Measurements from ENCODE around the gene NKIRAS1.
A peak's percentile ranks its signal among the peaks of the same experiment; 100 is the strongest.

NKIRAS1 gene

DNA sequence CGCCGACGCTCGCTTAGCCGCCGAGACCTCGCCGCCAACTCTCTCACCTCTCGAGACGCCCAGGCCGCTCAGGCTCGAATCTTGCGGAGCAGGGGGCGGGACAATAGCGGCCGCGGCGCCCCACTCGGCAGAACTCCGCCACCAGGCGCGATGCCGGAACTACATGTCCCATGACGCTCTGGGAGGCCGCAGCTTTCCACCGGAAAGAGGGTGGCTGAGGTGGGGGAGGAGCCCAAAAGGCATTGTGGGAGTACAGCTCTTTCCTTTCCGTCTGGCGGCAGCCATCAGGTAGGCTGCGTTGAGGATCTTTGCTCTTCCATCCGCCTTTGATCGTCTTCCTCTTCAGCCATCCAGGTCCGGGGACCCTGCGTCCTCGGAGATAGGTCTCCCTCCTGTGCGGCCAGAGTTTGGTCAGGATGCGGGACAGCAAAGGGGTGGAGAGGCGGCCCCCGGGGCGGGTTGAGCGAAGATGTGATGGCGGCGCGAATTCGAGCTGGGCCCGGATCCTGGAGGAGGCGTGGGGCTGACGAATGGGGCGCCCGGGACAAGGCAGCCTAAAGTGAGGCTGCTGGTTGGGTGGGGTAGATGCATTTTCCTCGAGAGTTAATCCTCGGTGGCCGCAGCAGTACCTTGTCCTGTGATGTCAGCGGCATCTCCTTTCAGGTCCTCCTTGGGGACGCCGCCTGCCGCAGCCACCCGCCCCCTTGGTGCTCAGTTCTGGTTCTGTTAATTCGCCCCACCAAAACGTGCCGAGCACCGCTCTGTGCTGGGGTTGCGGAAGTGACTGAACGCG lies at the start of gene NKIRAS1, which contains the start of gene RPL15:
Gene NKIRAS1, minus strand, starts transcription at position 105 of the 793 bp plus-strand sequence. CDS start 6,086 bp downstream, outside the sequence.
Gene RPL15, plus strand, starts transcription at position 247 of the 793 bp plus-strand sequence. CDS start 728 bp downstream, outside the sequence.
- TF ChIP-seq, protein P1, sequence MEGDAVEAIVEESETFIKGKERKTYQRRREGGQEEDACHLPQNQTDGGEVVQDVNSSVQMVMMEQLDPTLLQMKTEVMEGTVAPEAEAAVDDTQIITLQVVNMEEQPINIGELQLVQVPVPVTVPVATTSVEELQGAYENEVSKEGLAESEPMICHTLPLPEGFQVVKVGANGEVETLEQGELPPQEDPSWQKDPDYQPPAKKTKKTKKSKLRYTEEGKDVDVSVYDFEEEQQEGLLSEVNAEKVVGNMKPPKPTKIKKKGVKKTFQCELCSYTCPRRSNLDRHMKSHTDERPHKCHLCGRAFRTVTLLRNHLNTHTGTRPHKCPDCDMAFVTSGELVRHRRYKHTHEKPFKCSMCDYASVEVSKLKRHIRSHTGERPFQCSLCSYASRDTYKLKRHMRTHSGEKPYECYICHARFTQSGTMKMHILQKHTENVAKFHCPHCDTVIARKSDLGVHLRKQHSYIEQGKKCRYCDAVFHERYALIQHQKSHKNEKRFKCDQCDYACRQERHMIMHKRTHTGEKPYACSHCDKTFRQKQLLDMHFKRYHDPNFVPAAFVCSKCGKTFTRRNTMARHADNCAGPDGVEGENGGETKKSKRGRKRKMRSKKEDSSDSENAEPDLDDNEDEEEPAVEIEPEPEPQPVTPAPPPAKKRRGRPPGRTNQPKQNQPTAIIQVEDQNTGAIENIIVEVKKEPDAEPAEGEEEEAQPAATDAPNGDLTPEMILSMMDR (IDR thresholded peaks at IDR 0.05; ENCODE audit: insufficient read depth, low read length, missing control alignments) = peak; percentile 54
- ChIA-PET POLR2A (interaction anchor here (0.6 to 3.3 kb wide), 34 partner anchors 10 to 338 kb away, joined by 3 to 35 read pairs (median 3); no protein-coding TSS in a partner anchor), CTCF (interaction anchor here (1.2 to 1.7 kb wide), 2 partner anchors 23 to 24 kb away, joined by 4 to 5 read pairs; no protein-coding TSS in a partner anchor)
- DNase-seq (ENCODE audit: low read depth, low spot score) = peak; percentile 73
- H3K4me3 ChIP-seq (ENCODE audit: low read depth, low read length) = peak within 1 kb of the TSS; percentile 95

- CTCF ChIA-PET = interaction anchor here (1.1 to 2.2 kb wide), 3 partner anchors 9 to 78 kb away, joined by 3 to 10 read pairs (median 4); no protein-coding TSS in a partner anchor
- DNase-seq (ENCODE audit: low read depth, low spot score) = peak; percentile 82
- H3K4me3 ChIP-seq (ENCODE audit: low read depth, low read length) = no peak overlapping the region
- POLR2A ChIA-PET = interaction anchor here (1.1 kb wide), 1 partner anchor 50 kb away, joined by 3 read pairs; the partner anchor contains the start of genes NKIRAS1 and RPL15
- TF ChIP-seq, protein P1 (IDR thresholded peaks at IDR 0.05; ENCODE audit: insufficient read depth, low read length, missing control alignments) = no peak
These were observed 49.5 kb upstream of the NKIRAS1 start for GRCh38 chr3:23966328-23966727.

DNA sequence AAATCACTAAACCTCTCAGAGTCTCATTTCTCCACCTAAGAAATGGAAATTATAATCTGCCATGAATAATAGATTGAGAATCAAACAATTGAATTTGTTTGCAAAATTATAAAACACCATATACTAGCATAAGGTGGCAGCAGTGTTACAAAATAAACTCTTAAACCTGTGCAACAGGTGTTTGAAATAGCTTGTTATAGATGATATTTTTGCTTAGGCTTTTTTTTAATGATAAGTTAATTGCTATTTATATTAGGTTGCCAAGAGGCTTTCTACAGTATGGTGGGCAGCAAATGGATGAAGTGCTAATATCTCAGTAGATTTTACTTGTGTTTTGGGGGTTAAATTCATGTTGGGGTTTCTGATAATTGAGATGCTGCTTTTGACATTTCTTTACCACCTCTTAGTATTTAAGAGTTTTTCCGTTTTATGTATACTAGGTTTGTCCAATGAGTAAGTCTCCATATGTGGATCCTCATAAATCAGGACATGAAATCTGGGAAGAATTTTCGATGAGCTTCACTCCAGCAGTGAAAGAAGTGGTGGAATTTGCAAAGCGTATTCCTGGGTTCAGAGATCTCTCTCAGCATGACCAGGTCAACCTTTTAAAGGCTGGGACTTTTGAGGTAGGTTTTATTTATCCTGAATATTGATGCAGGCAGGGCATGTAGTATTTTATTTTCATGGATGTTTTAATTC lies 47.9 kb upstream of the NKIRAS1 start:
- DNase-seq (ENCODE audit: low read depth, low spot score) = no peak
- CTCF ChIA-PET = interaction anchor here (0.7 to 1.2 kb wide), 2 partner anchors 9 to 12 kb away, joined by 3 to 4 read pairs; no protein-coding TSS in a partner anchor
- POLR2A ChIA-PET = interaction anchor here (0.6 kb wide), 1 partner anchor 18 kb away, joined by 3 read pairs; no protein-coding TSS in a partner anchor
- TF ChIP-seq, protein P1 (IDR thresholded peaks at IDR 0.05; ENCODE audit: insufficient read depth, low read length, missing control alignments) = no peak
- no peak overlapping the region for H3K4me3 ChIP-seq (ENCODE audit: low read depth, low read length)

DNA sequence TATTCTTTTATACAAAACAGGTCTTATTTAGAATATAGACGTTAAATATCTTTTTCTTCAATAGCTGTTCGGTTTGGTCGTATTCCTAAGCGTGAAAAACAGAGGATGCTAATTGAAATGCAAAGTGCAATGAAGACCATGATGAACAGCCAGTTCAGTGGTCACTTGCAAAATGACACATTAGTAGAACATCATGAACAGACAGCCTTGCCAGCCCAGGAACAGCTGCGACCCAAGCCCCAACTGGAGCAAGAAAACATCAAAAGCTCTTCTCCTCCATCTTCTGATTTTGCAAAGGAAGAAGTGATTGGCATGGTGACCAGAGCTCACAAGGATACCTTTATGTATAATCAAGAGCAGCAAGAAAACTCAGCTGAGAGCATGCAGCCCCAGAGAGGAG lies 45.1 kb upstream of the NKIRAS1 start:
- no peak overlapping the region for H3K4me3 ChIP-seq (ENCODE audit: low read depth, low read length)
- ChIA-PET CTCF (interaction anchor here (1.1 kb wide), 1 partner anchor 10 kb away, joined by 3 read pairs; no protein-coding TSS in a partner anchor), POLR2A (interaction anchor here (1.4 kb wide), 1 partner anchor 45 kb away, joined by 5 read pairs; the partner anchor contains the start of genes NKIRAS1 and RPL15)
- no peak for DNase-seq (ENCODE audit: low read depth, low spot score)
- TF ChIP-seq, protein P1 (IDR thresholded peaks at IDR 0.05; ENCODE audit: insufficient read depth, low read length, missing control alignments) = no peak

DNA sequence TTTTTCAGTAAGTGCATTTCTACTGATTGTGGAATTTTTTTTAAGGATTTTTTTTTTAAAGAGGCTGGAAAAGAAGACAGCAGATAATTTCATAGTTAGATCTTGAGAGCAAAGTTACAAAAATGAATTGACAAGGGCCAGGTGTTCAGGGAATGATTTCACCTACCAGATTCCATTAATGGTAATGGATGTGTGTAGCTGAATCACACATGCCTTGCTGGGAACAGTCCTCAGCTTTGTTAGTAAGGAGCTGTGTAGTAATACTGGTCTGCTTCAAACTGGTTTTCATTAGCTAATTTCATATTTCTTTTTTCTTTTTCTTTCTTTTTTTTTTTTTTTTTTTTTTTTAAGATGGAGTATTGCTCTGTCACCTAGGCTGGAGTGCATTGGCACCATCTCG lies 44.3 kb upstream of the NKIRAS1 start:
- no peak for DNase-seq (ENCODE audit: low read depth, low spot score)
- ChIA-PET CTCF (interaction anchor here (0.7 kb wide), 1 partner anchor 127 kb away, joined by 3 read pairs; no protein-coding TSS in a partner anchor), POLR2A (interaction anchor here (1.4 kb wide), 1 partner anchor 44 kb away, joined by 5 read pairs; the partner anchor contains the start of genes NKIRAS1 and RPL15)
- H3K4me3 ChIP-seq (ENCODE audit: low read depth, low read length) = no peak overlapping the region
- TF ChIP-seq, protein P1 (IDR thresholded peaks at IDR 0.05; ENCODE audit: insufficient read depth, low read length, missing control alignments) = no peak
